ENCODE measurements around the gene DENND6B. TPM values are rescaled to one million over a fixed set of nuclear protein-coding genes. Genes with fewer than 3 reads are reported as not detected.

The DENND6B gene
- total and polyA plus RNA-seq, 4 donors, result 0.86 to 1.2 (median 1.1) TPM

- Histone ChIP-seq H3K9me3 (ENCODE audit: control insufficient read depth in 4 of 4, low read length in 3 of 4) (no peaks in the 10 kb centered on the region), H3K4me3 (ENCODE audit: low read depth in 1 of 3, low read length in 3 of 3) (no peak overlapping the region), H3K4me1 (ENCODE audit: control insufficient read depth in 4 of 4, insufficient read depth in 4 of 4, low read length in 3 of 4) (no peaks in the 10 kb centered on the region), H3K9ac (ENCODE audit: low read depth in 1 of 2, low read length in 2 of 2) (no peak overlapping the region), H3K36me3 (ENCODE audit: control insufficient read depth in 4 of 4, insufficient read depth in 3 of 4, low read depth in 1 of 4, low read length in 3 of 4) (peaks cover 14 to 80% (median 37%) of the 10 kb centered on the region in 4 donors), H3K27me3 (ENCODE audit: control insufficient read depth in 4 of 4, insufficient read depth in 4 of 4, low read length in 3 of 4) (no peaks in the 10 kb centered on the region), H3K27ac (ENCODE audit: low read depth in 1 of 2, low read length in 2 of 2) (no peak overlapping the region)
- TF ChIP-seq RXRA (IDR thresholded peaks at IDR 0.05) (no peak), CTCF (IDR thresholded peaks at IDR 0.05; ENCODE audit: low read depth, low read length, missing input control) (no peak), FOXA2 (IDR thresholded peaks at IDR 0.05) (no peak), TAF1 (conservative IDR thresholded peaks at IDR 0.05) (no peak), RAD21 (IDR thresholded peaks at IDR 0.05) (no peak), FOXA1 (IDR thresholded peaks at IDR 0.05) (no peak)
- DNase-seq (ENCODE audit: low spot score), result no peak
- 94% methylated on average over 30 of the region's 34 CpGs for WGBS
Observed at GRCh38 chr22:50285568-50286229, 41.1 kb downstream of the DENND6B start.

GRCh38 chr22:50284479-50284878 is 42.3 kb downstream of the DENND6B start:
- Histone ChIP-seq H3K4me3 (ENCODE audit: low read depth in 1 of 3, low read length in 3 of 3) (no peak overlapping the region), H3K9me3 (ENCODE audit: control insufficient read depth in 4 of 4, low read length in 3 of 4) (no peaks in the 10 kb centered on the region), H3K4me1 (ENCODE audit: control insufficient read depth in 4 of 4, insufficient read depth in 4 of 4, low read length in 3 of 4) (no peaks in the 10 kb centered on the region), H3K9ac (ENCODE audit: low read depth in 1 of 2, low read length in 2 of 2) (no peak overlapping the region), H3K27me3 (ENCODE audit: control insufficient read depth in 4 of 4, insufficient read depth in 4 of 4, low read length in 3 of 4) (no peaks in the 10 kb centered on the region), H3K36me3 (ENCODE audit: control insufficient read depth in 4 of 4, insufficient read depth in 3 of 4, low read depth in 1 of 4, low read length in 3 of 4) (peaks cover 16 to 83% (median 39%) of the 10 kb centered on the region in 4 donors), H3K27ac (ENCODE audit: low read depth in 1 of 2, low read length in 2 of 2) (no peak overlapping the region)
- WGBS, result 93% methylated on average over 13 of the region's 13 CpGs
- no peak for DNase-seq (ENCODE audit: low spot score)
- TF ChIP-seq MAX (IDR thresholded peaks at IDR 0.05) (no peak), YY1 (IDR thresholded peaks at IDR 0.05) (no peak), GABPA (IDR thresholded peaks at IDR 0.05 in 1 of 2, conservative IDR thresholded peaks at IDR 0.05 in 1 of 2) (no peak), HNF4G (IDR thresholded peaks at IDR 0.05) (no peak), FOXA1 (IDR thresholded peaks at IDR 0.05) (no peak), ATF3 (IDR thresholded peaks at IDR 0.05) (no peak), CTCF (IDR thresholded peaks at IDR 0.05; ENCODE audit: low read depth, low read length, missing input control) (no peak), HNF4A (conservative IDR thresholded peaks at IDR 0.05) (no peak), REST (IDR thresholded peaks at IDR 0.05) (no peak), RXRA (IDR thresholded peaks at IDR 0.05) (no peak), NR2F2 (IDR thresholded peaks at IDR 0.05) (no peak), FOXA2 (IDR thresholded peaks at IDR 0.05) (no peak)

All from liver (tissue), 9 donors.